MM.1S (cell line): Measurements from ENCODE around the gene ACOXL.
A peak's percentile ranks its signal among the peaks of the same experiment; 100 is the strongest.

Source experiments
- DNase-seq: peaks from one replicate; pipeline ENCODE4 v3.0.0-alpha.2; 2015
- H2AFZ ChIP-seq: fragments of 300-600 bp; sonication (generic); 2 replicates; pipeline ENCODE4 v1.6.0; 2016; ENCODE audit warnings: antibody characterized with exemption, low read length
- H3F3A ChIP-seq: fragments of 300-600 bp; sonication (generic); 2 replicates; pipeline ENCODE4 v1.6.1; 2016; ENCODE audit warnings: mild to moderate bottlenecking, antibody characterized with exemption, low read length, moderate library complexity, mixed read lengths; ENCODE audit not compliant: insufficient read depth
- H3K27ac ChIP-seq: fragments of 300-600 bp; sonication (generic); 2 replicates; pipeline ENCODE4 v1.5.1; 2016; ENCODE audit warnings: mild to moderate bottlenecking, low read length
- H3K27me3 ChIP-seq: fragments of 300-600 bp; sonication (generic); replicated peaks from 2 replicates; pipeline ENCODE4 v1.6.0; 2016; ENCODE audit warnings: low read length; ENCODE audit not compliant: insufficient read depth
- H3K36me3 ChIP-seq: fragments of 300-600 bp; sonication (generic); replicated peaks from 2 replicates; pipeline ENCODE4 v1.6.1; 2016; ENCODE audit warnings: mild to moderate bottlenecking, low read length, mixed read lengths; ENCODE audit not compliant: insufficient read depth
- H3K4me1 ChIP-seq: fragments of 300-600 bp; sonication (generic); 2 replicates; pipeline ENCODE4 v1.6.1; 2016; ENCODE audit warnings: low read length, mixed read lengths
- H3K4me2 ChIP-seq: fragments of 300-600 bp; sonication (generic); 2 replicates; pipeline ENCODE4 v1.6.0; 2016; ENCODE audit warnings: low read depth, low read length
- H3K4me3 ChIP-seq: fragments of 300-600 bp; sonication (generic); 2 replicates; pipeline ENCODE4 v1.5.1; 2016; ENCODE audit warnings: low read length, mixed read lengths
- H3K79me2 ChIP-seq: fragments of 300-600 bp; sonication (generic); 2 replicates; pipeline ENCODE4 v1.6.1; 2016; ENCODE audit warnings: mixed run types, low read length, mixed read lengths
- H3K9ac ChIP-seq: fragments of 300-600 bp; sonication (generic); 2 replicates; pipeline ENCODE4 v1.6.1; 2016; ENCODE audit warnings: low read length, mixed read lengths
- H3K9me2 ChIP-seq: fragments of 300-600 bp; sonication (generic); replicated peaks from 2 replicates; pipeline ENCODE4 v1.6.1; 2016; ENCODE audit warnings: mild to moderate bottlenecking, low read length, mixed read lengths; ENCODE audit not compliant: insufficient read depth
- H3K9me3 ChIP-seq: fragments of 300-600 bp; sonication (generic); replicated peaks from 2 replicates; pipeline ENCODE4 v1.6.1; 2016; ENCODE audit warnings: mild to moderate bottlenecking, low read length, mixed read lengths; ENCODE audit not compliant: insufficient read depth
- H4K20me1 ChIP-seq: fragments of 300-600 bp; sonication (generic); 2 replicates; pipeline ENCODE4 v1.6.1; 2016; ENCODE audit warnings: mild to moderate bottlenecking, low read length, moderate library complexity, mixed read lengths; ENCODE audit not compliant: insufficient read depth
- EZH2 ChIP-seq: fragments of 300-600 bp; sonication (generic); optimal IDR thresholded peaks from 2 replicates; pipeline ENCODE3; 2017; ENCODE audit warnings: low read depth, mild to moderate bottlenecking, antibody characterized with exemption, low read length, mixed read lengths
- EZH2phosphoT487 ChIP-seq: fragments of 300-600 bp; sonication (generic); IDR thresholded peaks from 2 replicates; pipeline ENCODE4 v1.6.1; 2018; ENCODE audit warnings: antibody characterized with exemption, low read length
- TF ChIP-seq, protein P1 (sequence below): fragments of 300-600 bp; sonication (generic); IDR thresholded peaks from 2 replicates; pipeline ENCODE4 v1.5.1; 2016; ENCODE audit warnings: antibody characterized with exemption, low read length, mixed read lengths

Gene ACOXL

GRCh38 chr2:111024496-111024895, 292.1 kb downstream of the ACOXL start:
- TF ChIP-seq EZH2phosphoT487, result no peak
- TF ChIP-seq, protein P1, sequence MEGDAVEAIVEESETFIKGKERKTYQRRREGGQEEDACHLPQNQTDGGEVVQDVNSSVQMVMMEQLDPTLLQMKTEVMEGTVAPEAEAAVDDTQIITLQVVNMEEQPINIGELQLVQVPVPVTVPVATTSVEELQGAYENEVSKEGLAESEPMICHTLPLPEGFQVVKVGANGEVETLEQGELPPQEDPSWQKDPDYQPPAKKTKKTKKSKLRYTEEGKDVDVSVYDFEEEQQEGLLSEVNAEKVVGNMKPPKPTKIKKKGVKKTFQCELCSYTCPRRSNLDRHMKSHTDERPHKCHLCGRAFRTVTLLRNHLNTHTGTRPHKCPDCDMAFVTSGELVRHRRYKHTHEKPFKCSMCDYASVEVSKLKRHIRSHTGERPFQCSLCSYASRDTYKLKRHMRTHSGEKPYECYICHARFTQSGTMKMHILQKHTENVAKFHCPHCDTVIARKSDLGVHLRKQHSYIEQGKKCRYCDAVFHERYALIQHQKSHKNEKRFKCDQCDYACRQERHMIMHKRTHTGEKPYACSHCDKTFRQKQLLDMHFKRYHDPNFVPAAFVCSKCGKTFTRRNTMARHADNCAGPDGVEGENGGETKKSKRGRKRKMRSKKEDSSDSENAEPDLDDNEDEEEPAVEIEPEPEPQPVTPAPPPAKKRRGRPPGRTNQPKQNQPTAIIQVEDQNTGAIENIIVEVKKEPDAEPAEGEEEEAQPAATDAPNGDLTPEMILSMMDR, result no peak
- no peak for TF ChIP-seq EZH2
- Histone ChIP-seq H3K36me3 (no peaks in the 10 kb centered on the region; the same call in 1 of the 2 replicates), H3K4me3 (no peak overlapping the region), H3F3A (no peaks in the 10 kb centered on the region), H3K4me2 (no peak overlapping the region), H2AFZ (no peak overlapping the region), H3K4me1 (peaks cover 3% of the 10 kb centered on the region; the same call in 1 of the 2 replicates), H3K9me2 (no peaks in the 10 kb centered on the region), H3K79me2 (no peaks in the 10 kb centered on the region), H4K20me1 (no peaks in the 10 kb centered on the region), H3K27me3 (no peaks in the 10 kb centered on the region), H3K9ac (no peak overlapping the region), H3K27ac (no peak overlapping the region), H3K9me3 (no peaks in the 10 kb centered on the region)
- DNase-seq, result no peak

DNA sequence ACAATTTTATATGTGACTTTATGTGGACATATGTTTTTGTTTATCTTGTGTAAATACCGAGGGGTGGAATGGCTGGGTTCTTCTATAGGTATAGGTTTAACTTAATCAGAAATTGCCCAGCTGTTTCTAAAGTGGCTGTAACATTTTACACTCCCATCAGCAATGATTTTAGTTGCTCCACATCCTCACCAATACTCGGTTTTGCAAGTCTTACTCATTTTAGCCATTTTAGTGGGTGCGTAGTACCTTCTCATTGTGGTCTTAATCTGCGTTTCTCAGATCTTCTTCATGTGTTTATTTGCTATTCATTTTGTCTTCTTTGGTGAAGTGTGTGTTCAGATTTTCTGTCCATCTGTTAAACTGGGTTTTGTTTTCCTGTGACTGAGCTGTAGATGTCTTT, 292.9 kb downstream of the ACOXL start:
- H3K4me1 ChIP-seq, result peaks cover 6% of the 10 kb centered on the region; the same call in 1 of the 2 replicates
- no peak for TF ChIP-seq EZH2phosphoT487
- TF ChIP-seq EZH2, result no peak
- TF ChIP-seq, protein P1, result no peak
- no peak overlapping the region for H3K4me2 ChIP-seq
- H3K9ac ChIP-seq, result no peak overlapping the region
- no peak overlapping the region for H3K4me3 ChIP-seq
- no peak overlapping the region for H2AFZ ChIP-seq
- no peaks in the 10 kb centered on the region for H3F3A ChIP-seq
- H3K79me2 ChIP-seq, result no peaks in the 10 kb centered on the region
- no peak overlapping the region for H3K27ac ChIP-seq
- no peaks in the 10 kb centered on the region for H3K9me2 ChIP-seq
- H3K36me3 ChIP-seq, result no peaks in the 10 kb centered on the region; the same call in 1 of the 2 replicates
- H3K27me3 ChIP-seq, result no peaks in the 10 kb centered on the region
- no peaks in the 10 kb centered on the region for H4K20me1 ChIP-seq
- DNase-seq, result no peak
- H3K9me3 ChIP-seq, result no peaks in the 10 kb centered on the region

GRCh38 chr2:111028720-111029119, 296.3 kb downstream of the ACOXL start:
- Histone ChIP-seq H3K4me2 (no peak overlapping the region), H3K9me3 (no peaks in the 10 kb centered on the region), H3K27me3 (no peaks in the 10 kb centered on the region), H3K36me3 (no peaks in the 10 kb centered on the region), H3K79me2 (no peaks in the 10 kb centered on the region), H3K27ac (no peak overlapping the region), H3K4me1 (peaks cover 6% of the 10 kb centered on the region; the same call in 1 of the 2 replicates), H3K9ac (no peak overlapping the region), H3K4me3 (no peak overlapping the region), H3F3A (no peaks in the 10 kb centered on the region), H2AFZ (no peak overlapping the region), H4K20me1 (no peaks in the 10 kb centered on the region), H3K9me2 (no peaks in the 10 kb centered on the region)
- DNase-seq, result peak; percentile 51
- TF ChIP-seq, protein P1, result peak; percentile 59
- no peak for TF ChIP-seq EZH2phosphoT487
